ENCODE data around the gene HEPHL1.
A peak's percentile ranks its signal among the peaks of the same experiment; 100 is the strongest.
"Not testable (repeated sequence)": the region's sequence is repeated elsewhere in the genome, so short reads cannot be mapped to it uniquely, and the experiment has no call there.

The HEPHL1 gene

DNA sequence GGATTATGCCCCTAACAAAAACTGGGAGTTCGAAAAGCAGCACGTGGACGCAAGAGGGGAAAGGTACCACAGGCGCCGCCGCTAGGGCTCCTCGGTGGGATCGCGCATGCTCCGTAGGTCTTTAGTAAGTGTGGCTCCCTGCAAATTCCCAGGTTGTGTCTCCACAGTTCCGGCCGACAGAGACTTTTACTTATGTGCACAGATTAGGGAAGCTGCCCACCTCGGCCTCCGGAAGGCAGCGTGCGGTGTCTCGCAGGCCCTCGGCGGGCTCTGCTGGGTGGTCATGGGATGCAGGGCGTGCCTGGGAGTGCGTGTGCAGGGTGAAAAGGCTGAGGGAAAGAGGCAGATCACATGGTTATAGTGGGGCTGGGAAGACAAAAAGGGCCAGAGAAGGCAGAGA is 67.8 kb downstream of the HEPHL1 start:
- FAIRE-seq (no peak), DNase-seq (ENCODE audit: low spot score) (no peak)

DNA sequence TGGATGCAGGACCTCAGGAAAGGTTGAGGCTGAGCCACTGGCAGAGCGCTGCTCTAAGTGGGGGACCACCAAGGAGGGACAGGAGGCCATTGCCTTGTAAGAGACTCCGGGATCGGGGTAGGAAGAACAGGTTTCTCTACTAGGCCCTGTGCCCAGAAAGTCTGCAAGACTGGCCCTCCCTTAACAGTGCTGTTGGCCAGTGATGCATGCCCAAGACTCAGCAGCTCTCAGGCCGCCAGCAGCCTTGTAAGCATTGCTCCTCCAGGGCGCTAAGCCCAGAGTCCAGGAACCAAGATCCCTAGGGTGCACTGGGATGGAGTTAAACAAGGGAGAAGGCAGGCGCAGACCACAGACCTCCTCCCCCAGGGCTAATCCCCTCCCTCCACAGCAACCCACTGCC is 68.2 kb downstream of the HEPHL1 start:
- no peak for FAIRE-seq
- DNase-seq (ENCODE audit: low spot score) = no peak

DNA sequence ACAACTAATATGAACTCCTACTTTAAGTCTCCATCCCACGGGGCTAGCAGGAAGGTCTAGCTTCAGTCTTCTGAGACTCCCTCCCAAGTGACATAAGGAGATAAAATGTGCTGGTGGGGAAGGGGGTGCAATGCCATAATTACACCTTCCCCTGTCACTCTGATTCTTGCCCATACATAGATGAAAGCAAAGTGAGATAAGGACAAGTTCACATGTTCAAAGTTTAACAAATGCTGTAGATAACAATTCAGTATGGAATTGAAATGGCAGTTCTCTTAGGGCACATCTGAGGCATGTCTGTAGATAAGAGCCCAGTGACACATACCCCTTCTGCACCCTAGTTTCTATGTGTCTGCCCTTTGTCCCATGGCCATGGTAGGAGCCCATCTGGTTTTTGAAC is 69.2 kb downstream of the HEPHL1 start:
- FAIRE-seq = no peak

DNA sequence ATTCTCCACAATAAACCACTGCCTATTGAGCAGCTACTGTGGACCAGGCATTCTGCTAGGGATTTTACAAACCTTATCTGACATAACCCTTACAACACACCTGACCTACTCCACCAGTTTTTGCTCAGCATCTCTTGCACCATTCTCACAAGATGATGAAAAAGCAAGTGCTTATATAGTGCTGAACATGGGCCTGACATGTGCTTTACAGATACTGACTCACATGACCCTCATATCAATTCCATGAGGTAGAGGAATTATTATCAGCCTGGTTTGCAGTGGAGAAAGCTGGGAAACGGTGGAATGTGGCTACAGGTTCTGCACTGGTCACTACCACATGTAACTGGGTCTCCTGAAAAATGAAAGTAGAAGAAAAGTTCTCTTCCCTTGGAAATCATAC is 69.9 kb downstream of the HEPHL1 start:
- no peak for FAIRE-seq
- DNase-seq (ENCODE audit: low spot score) = no peak

More for the DNA sequence above, 69.2 kb downstream of the HEPHL1 start:
- no peak for DNase-seq (ENCODE audit: low spot score)

DNA sequence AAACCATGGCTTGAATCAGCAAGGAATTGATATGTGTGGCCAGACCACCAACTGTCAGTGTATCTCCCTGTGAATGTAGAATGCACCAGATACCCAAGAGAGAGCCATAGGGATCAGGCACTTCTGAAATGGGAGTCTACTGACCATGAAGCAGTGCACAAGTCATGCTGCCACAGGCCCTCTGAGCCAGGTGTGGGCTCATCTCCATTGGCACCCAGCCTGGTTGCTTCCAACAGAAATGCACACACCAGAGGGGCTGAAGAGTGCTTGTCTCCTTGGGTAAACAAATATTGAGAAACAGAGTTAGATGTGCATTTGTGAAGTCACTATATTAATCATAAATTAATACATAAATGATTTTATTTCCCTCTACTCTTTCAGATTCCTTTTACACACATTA is 79.1 kb downstream of the HEPHL1 start:
- DNase-seq (ENCODE audit: low spot score) (no peak), FAIRE-seq (no peak)

DNA sequence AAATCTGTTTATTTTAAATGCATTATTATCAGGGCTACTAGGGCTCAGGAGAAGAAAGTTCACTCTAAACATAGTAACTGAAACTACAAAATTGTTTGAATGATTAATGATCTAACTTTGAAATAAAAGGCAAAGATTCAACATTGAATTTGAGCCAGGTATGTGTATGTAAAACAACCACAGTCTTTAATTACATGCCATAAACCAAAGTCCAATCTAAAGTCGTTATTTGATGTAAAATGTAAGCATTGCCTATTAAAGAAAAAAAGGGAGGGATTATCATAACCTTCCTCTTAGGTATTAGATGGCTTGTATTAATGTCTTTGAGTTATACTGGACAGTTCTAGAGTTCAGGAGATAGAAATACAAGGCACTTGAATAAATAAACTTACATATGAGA is 82.3 kb downstream of the HEPHL1 start:
- no peak for FAIRE-seq

DNA sequence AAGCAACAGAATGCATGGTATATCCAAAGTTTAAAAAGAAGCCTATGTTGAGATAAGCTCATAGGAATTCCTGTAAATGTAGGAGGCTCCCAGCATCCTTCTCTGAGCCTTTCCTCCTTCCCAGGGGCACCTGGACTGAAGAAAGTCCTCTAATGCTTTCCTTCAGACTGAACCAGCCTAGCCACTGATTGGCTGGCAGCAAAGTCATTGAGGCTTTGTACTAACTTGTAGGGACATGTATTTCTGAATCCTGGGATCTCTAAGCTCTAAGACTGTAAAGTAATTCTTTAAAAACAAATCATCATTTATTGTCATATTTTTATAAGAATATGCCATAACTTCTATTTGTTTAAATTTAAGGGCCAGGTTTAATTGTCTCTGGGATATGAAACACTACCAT is 83.6 kb downstream of the HEPHL1 start:
- DNase-seq (ENCODE audit: low spot score) = no peak
- no peak for FAIRE-seq

More for the DNA sequence above, 82.3 kb downstream of the HEPHL1 start:
- no peak for DNase-seq (ENCODE audit: low spot score)

DNA sequence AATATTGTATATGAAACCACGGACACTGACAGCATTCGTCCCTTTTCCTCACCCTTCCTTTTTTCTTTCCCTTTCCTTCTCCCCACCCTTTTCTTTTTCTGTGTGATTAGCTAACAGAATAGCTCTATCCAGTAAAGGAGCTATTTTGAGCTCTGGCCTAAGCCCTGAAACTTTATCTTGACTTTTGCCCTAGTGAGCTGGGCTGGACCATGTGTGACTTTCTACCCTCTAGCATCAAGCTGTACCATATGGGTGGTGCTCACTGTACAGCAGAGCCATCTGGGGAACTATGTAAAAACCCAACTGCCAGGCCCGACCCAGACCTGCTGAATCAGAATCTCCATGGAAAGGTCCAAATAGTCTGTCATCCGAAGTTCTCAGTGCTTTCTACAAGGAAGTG is 85.6 kb downstream of the HEPHL1 start:
- no peak for DNase-seq (ENCODE audit: low spot score)
- no peak for FAIRE-seq

DNA sequence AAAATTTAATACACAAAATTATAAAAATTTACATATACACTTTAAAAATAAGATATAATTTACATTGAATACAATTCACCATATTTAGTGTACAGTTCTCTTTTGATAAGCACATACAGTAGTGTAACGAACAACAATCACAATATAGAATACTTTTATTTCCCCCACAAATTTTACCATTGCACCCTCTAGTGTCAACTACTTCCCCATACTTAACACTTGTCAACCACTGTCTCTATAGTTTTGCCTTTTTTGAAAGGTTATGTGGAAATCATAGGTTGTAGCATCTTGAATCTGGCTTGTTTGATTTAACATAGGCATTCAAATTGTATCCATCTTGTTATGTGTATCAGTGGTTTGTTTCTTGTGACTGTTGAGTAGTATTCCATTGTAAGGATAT is 86.2 kb downstream of the HEPHL1 start:
- no peak for DNase-seq (ENCODE audit: low spot score)
- FAIRE-seq = no peak

DNA sequence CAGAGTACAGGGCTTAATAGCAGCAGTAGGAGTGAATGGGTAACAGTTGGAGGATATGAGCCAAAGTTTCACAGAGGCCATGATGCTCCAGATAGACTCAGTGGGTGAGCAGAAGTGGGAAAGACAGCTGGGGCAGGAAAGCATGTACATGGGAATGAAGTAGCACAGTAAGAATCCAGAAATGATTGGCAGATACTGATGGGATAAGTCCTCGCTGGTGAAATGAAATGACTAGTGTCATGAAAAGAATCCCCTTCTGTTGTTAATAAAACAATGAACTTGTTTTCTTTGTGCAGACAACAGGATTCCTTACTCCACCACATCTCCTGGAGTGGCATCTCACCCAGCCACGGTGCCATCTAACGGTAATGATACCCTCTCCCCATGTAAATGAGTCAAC is 90.1 kb downstream of the HEPHL1 start:
- no peak for DNase-seq (ENCODE audit: low spot score)
- FAIRE-seq = no peak

DNA sequence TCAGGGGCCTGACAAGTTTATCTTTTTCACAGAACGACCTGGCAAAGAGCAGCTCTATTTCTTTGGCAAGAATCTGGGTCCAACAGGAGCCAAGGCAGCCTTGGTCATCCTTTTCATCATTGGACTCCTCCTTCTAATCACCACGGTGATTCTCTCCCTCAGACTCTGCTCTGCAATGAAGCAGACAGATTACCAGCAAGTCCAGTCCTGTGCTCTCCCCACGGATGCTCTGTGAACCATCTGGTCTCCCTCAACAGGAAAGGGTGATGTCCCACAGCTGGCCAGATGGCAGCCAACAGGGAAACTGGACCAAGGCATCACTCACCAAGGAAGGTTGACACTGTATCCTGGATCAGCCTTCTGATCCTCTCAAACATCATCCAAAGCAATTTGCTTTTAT is 90.5 kb downstream of the HEPHL1 start:
- DNase-seq (ENCODE audit: low spot score) = no peak

DNA sequence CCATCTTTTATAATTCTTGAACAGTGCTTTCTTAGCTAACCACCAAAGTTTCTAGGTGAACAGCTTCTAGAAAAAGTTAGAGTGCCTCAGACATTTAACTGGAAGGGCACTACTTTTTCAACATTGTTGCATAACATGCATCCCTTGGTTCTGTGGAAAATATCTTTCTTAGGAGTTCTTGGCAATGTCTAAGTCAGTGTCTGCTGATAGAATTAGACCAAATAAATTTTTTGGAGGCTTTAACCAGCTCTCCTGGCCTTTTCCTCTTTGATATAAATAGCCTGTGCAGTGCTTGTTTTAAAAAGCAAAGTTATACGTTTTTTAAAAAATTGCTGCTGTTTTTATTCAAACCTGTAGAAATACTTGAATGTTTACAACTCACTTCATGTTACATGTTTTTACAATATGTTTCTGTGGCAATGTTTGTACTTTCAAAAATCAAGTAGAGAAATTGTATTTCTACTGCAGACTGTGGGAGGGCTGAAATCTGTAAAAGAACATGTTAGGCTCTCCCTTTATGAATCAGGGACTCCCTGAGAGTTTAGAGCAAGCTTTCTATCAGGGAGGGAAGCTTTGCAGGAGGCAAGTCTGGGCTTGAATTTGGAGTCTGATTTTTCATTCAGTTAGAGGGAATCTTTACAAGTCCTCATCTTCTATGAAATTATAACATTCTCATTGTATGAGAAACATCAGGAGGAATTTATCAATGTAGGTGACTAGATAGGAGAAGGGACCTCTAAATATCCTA is 91.2 kb downstream of the HEPHL1 start:
- FAIRE-seq (no peak), DNase-seq (ENCODE audit: low spot score) (no peak)

More for the DNA sequence above, 90.5 kb downstream of the HEPHL1 start:
- no peak for FAIRE-seq

DNA sequence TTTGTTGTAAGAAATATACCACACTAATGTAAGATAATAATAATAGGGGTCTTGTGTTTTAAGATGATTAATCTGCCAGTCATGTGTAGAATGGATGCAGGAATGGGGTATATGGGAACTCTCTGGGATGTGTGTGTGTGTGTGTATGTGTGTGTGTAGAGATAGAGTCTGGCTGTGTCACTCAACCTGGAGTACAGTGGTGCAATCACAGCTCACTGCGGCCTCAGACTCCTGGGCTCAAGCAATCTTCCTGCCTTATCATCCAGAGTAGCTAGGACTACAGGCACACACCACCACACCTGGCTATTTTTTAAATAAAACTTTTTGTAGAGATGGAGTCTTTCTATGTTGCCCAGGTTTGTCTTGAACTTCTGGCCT is 96.0 kb downstream of the HEPHL1 start:
- FAIRE-seq = no peak
- no peak for DNase-seq (ENCODE audit: low spot score)

DNA sequence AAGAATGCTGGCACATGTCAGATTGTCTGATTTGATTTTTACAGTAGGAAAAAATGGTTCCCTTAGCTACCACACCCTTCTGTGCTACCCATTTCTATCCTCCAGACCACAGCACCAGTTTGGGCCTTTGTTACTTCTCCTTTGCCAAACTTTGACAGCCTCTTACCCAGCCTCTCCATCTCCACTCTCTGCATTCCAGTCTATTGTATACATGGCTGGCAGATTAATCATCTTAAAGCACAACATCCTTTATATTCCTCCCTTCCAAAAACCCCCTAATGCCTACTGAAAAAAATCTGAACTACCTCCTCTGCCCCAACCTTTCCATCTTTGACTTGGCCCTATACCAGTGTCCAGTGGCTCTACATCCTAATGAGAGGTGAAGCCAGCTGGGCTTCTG is 96.7 kb downstream of the HEPHL1 start:
- no peak for DNase-seq (ENCODE audit: low spot score)
- FAIRE-seq = no peak

DNA sequence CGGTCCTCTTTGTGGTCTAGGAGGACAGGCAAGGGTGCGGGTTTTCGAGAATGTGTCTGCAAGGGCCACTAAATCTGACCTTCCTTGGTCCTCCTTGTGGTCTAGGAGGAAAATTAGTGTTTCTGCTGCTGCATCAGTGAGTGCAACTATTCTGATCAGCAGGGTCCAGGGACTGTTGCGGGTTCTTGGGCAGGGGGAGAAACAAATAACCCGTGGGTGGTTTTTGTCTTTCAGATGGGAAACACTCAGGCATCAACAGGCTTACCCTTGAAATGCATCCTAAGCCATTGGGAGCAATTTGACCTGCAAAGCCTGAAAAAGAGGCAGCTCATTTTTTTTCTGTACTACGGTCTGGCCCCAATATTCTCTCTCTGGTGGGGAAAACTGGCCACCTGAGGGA is 98.5 kb downstream of the HEPHL1 start:
- FAIRE-seq; DNase-seq (ENCODE audit: low spot score): not testable (repeated sequence)

DNA sequence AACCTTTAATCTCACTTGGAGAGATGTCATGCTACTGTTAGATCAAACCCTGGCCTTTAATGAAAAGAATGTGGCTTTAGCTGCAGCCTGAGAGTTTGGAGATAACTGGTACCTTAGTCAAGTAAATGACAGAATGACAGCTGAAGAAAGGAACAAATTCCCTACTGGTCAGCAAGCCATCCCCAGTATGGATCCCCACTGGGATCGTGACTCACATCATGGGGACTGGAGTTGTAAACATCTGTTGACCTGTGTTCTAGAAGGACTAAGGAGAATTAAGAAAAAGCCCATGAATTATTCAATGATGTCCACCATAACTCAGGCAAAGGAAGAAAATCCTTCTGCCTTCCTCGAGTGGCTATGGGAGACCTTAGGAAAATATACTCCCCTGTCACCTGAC is 99.4 kb downstream of the HEPHL1 start:
- DNase-seq (ENCODE audit: low spot score); FAIRE-seq: not testable (repeated sequence)

DNA sequence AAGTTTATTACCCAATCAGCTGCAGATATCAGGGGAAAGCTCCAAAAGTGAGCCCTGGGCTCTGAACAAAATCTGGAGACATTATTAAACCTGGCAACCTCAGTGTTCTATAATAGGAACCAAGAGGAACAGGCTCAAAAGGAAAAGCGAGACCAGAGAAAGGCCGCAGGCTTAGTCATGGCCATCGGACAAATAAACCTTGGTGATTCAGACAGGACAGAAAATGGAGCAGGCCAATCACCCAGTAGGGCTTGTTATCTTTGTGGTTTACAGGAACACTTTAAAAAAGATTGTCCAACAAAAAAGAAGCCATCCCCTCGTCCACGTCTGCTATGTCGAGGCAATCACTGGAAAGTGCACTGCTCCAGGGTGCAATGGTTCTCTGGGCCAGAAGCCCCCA is 99.8 kb downstream of the HEPHL1 start:
- no peak for DNase-seq (ENCODE audit: low spot score)

DNA sequence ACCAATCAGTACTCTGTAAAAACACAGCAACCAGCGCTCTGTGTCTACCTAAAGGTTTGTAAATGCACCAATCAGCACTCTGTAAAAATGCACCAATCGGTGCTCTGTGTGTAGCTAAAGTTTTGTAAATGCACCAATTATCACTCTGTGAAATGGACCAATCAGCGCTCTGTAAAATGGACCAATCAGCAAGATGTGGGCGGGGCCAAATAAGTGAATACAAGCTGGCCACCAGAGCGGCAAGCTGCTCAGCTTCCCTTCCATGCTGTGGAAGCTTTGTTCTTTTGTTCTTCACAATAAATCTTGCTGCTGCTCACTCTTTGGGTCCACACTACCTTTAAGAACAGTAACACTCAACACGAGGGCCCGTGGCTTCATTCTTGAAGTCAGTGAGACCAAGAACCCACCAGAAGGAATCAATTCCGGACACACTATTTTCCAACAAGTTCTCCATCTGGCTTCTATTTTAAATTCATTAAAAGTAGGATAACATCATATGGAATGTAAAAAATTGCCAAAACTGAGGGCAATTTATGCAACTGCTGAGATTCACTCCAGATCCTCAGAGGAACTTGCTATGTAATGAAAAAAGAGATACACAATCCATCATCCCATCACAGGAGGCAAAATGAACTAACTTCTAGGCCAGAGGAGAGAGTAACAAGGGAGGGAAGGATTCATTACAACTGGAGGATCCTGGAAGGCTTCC is 104.4 kb downstream of the HEPHL1 start:
- no peak for DNase-seq (ENCODE audit: low spot score)
- FAIRE-seq = no peak

More for the DNA sequence above, 99.8 kb downstream of the HEPHL1 start:
- FAIRE-seq = no peak

DNA sequence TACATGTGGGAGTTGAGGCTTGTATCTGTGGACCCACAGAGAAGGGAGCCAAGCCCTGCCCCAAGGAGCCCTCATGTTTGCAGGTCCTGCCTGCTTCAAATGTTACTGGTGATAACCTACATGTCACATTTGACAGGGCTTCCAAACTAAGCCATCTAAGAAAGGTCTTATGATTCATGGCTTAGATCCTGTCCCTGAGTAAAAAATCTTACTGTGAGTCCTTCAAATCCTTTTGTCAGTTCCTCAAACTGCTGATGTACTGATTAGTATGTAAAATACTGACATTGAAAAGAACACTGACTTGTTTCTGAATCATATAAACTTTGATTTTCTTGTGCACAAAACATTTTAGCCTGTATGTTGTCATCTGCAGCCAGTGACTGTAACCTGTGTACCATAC is 106.5 kb downstream of the HEPHL1 start:
- FAIRE-seq (no peak), DNase-seq (ENCODE audit: low spot score) (no peak)

DNA sequence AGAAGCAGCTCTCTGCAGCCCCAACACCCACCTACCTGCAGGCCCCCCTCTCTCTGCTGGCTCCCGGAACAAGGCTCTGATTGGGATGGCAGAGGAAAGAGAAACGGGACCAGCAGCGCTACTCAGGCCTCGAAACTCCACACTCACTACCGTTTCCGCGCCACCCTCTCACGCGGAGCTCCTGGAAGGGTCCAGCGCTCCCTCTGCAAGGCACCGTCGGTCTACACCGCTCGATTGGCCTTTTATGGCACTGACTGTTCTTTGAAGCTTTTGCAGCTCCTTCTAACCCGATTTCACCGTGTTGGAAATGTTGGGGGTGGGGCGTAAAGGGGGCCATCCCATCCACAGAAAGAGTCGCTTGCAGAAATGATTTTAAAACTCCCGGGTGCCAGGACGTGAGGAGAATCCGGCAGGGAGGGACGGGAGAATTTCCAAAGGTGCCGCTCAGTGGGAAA is 107.2 kb downstream of the HEPHL1 start:
- FAIRE-seq (no peak), DNase-seq (ENCODE audit: low spot score) (peak; percentile 42)

DNA sequence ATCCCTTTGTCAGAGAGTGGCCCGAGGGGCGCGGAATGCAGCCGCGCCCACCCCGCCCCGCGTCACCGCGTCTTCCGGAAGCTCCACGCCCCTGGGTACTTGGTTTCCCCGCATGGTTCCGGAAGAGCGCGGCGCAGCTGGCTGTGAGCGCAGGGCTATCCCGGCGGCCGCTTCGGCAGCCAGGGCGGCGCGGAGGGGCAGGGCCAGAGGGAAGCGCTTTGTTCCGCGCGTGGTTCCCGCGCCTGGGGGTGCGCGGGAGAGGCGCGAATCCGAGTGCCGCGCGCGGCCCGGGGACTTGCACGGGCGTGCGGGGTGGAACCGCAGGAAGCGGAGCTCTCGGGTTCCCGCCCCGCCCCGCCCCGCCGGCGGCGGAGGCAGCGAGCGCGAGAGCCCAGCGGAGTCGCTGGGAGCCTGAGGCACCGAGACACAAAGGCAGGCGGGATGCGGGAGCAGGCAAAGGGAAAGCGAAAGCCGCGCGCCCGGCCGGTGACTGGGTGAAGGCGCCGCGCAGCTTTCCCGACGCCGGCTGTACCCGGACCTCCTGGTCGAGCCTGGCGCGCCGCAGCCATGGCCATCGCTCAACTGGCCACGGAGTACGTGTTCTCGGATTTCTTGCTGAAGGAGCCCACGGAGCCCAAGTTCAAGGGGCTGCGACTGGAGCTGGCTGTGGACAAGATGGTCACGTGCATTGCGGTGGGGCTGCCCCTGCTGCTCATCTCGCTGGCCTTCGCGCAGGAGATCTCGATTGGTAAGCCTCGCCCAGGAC is 107.8 kb downstream of the HEPHL1 start, which contains the start of gene PANX1:
Gene PANX1, plus strand, starts transcription at position 96 of the 766 bp plus-strand sequence. Its CDS starts 472 bp downstream, at position 568.
- DNase-seq (ENCODE audit: low spot score) = peak; percentile 87
- FAIRE-seq = no peak

Measured in urothelium cell line (cell line).